CD4-positive, alpha-beta T cell treated with Interleukin-17A for 4 hours (primary cell): Measurements from ENCODE around the gene ANKRD36B.
"Not testable (repeated sequence)": the region's sequence is repeated elsewhere in the genome, so short reads cannot be mapped to it uniquely, and the experiment has no call there.

ENCODE experiments used
- DNase-seq: peaks from one replicate; pipeline ENCODE4 v3.0.0-alpha.2; 2020; ENCODE audit warnings: mixed read lengths

Gene ANKRD36B

DNA sequence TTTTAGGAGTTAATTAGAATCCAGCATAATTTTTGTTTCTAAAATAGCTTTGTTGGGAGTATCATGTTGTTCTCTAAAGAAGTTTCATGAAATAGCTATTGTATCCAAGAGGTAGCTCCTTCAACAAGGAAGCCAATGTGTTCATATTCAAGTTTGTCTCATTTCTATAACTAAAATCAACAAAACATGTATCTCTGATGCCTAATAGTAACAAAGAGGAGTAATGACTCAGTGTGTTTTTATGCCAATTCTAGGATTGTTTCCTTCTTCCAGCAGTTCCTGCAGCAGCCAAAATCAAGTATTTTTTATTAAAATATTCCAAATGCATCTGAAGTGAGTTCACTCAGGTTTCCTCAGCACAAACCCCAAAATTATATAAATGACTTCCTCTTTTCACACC lies 41.1 kb downstream of the ANKRD36B start:
- not testable (repeated sequence) for DNase-seq

DNA sequence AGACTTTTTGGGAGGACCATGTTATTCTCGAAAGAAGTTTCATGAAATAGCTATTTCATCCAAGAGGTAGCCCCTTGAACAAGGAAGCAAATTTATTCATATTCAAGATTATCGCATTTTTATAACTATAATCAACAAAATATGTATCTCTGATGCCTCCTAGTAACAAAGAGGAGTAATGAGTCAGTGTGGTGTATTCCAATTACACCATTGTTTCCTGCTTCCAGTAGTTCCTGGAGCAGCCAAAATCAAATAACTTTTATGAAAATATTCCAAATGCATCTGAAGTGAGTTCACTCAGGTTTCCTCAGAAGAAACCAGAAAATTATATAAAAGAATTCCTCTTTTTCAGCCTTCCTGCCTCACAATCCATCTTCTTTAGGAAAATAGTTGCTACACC lies 43.0 kb downstream of the ANKRD36B start:
- no peak for DNase-seq

DNA sequence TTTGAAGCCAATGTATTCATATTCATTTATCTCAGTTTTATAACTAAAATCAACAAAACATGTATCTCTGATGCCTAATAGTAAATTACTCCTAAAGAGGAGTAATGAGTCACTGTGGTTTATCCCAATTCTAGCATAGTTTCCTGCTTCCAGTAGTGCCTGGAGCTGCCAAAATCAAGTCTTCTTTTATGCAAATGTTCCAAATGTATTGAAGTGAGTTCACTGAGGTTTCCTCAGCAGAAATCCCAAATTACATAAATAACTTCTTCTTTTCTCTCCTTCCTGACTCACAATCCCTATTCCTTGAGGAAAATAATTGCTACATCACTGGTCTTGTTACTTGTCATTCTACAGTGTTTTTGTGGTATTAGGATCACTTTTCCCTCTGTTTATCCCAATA lies 44.8 kb downstream of the ANKRD36B start:
- not testable (repeated sequence) for DNase-seq

DNA sequence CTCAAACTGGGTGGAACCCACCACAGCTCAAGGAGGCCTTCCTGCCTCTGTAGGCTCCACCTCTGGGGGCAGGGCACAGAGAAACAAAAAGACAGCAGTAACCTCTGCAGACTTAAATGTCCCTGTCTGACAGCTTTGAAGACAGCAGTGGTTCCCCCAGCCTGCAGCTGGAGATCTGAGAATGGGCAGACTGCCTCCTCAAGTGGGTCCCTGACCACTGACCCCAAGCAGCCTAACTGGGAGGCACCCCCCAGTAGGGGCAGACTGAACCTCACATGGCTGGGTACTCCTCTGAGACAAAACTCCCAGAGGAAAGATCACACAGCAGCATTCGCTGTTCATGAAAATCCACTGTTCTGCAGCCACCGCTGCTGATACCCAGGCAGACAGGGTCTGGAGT lies 63.8 kb downstream of the ANKRD36B start:
- not testable (repeated sequence) for DNase-seq

DNA sequence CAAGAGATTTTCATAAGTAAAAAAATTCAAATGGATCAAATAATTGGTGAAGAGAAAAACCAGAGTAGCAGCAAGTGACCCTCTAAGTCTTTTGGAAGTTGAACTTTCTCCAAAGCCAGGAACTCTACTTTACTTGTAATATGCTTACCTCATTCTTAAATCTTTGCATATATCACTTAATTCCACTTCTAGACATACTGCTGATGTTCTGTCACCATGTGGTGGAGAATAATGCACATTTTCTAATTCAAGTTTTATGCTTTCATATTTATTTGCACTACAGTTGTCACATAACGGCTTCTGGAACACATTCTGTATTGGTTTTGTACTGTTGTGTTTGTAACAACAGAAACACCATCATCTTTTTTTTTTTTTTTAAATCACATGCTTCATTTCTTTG lies 65.9 kb downstream of the ANKRD36B start:
- DNase-seq: not testable (repeated sequence)

DNA sequence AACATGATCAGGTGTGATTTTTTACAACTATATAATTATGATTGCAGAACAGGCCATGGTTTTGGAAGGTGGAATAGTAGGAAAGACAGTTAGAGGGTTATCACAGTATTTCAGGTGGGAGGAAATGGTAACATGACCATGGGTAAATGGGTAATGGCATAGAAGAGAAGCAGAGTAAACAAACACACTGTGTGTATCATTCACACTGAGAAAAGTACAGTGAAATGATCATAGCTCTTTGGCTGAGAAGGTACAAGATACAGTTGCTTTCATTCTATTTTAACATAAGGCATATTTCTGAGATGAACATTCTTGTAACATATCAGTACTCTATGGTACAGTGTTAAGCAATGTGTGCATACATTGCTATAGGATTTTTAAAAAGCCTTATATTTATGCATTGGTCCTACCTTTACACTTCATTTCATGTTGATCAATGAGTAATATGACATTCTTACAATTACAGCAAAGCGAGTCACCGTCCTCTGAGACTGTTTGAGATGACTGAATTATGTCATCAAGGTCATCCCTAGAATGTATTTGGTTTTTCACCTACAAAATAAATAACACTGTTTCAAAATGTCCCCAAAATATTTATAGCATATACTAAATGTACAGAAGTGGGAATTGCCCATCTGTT lies 66.6 kb downstream of the ANKRD36B start:
- DNase-seq: not testable (repeated sequence)

DNA sequence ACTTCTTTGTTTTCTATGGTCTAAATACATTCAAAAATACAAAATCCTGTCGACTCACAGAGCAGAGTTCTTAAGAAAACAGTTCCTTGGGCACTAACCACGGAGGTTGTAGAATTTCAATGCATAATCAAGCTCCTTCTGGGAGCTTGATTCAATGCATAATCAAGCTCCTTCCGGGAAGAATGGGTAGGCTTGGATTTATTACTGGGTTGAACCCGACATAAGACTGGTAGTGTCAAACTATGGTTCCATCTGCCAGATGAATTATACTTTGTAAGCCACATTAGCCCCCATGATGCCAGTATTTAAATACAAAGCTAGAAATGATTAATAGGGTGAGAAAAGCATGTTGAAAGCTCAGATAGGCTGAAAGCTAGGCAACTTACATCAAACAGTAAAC lies 94.0 kb downstream of the ANKRD36B start:
- DNase-seq: not testable (repeated sequence)

DNA sequence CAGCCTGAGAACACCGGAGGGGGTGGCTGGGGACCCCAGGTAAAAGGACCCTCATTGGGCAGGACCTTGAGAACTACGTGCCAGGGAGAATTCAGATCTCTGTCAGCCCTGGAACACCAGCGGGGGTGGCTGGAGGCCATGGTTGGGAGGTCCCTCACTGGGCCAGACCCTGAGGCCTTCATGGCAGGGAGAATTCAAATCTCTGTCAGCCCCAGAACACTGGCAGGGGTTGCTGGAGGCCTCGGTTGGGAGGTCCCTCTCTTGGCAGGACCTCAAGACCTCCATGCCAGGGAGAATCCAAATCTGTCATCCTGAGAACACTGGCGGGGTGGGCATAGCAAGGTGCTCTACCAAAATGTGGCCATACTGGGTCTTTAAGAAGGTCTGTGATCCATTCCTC lies 99.5 kb downstream of the ANKRD36B start:
- peak; percentile 1 for DNase-seq
